IMR-90 (cell line): ENCODE results near the gene LDLRAD4. TPM values are rescaled to one million over a fixed set of nuclear protein-coding genes. Genes with fewer than 3 reads are reported as not detected.

Source experiments
- ATAC-seq: fragments of 200-7000 bp; cut with Tn5 transposase; 2 replicates; pipeline ENCODE4 v1.9.1; 2020; ENCODE audit warnings: low read depth, mild to moderate bottlenecking, moderate library complexity
- BruUV-seq: library from RNA; stranded (reverse); fragments of 400-500 nt; replicated peaks from 2 replicates; lab custom pipeline; 2021; lab: Mats Ljungman, UMichigan
- CTCF ChIA-PET: fragments of 300-600 bp; formaldehyde crosslinking; extraction: SDS; loops from one replicate; lab custom pipeline; 2021; ENCODE audit warnings: antibody characterized with exemption; lab: Yijun Ruan, JAX
- POLR2A ChIA-PET: fragments of 300-600 bp; sonication (Branson Sonifier 250); formaldehyde crosslinking; loops from one replicate; lab custom pipeline; 2022; ENCODE audit warnings: antibody characterized with exemption; ENCODE audit not compliant: unreplicated experiment; lab: Charles Lee
- DNase-seq: peaks from one replicate; pipeline ENCODE4 v3.0.0; 2013
- H2AFZ ChIP-seq: replicated peaks from 2 replicates; pipeline ENCODE3; 2013; ENCODE audit warnings: low read length, mild to moderate bottlenecking; ENCODE audit not compliant: poor library complexity
- H2AK5ac ChIP-seq: 2 replicates; pipeline ENCODE4 v1.6.1; 2013; ENCODE audit warnings: low read depth, low read length, inconsistent platforms
- H2AK9ac ChIP-seq: replicated peaks from 2 replicates; pipeline ENCODE3; 2013; ENCODE audit warnings: mild to moderate bottlenecking, low read depth, low read length, moderate library complexity; ENCODE audit not compliant: poor library complexity
- H2BK120ac ChIP-seq: 2 replicates; pipeline ENCODE4 v1.6.1; 2013; ENCODE audit warnings: low read depth, low read length, inconsistent platforms
- H2BK15ac ChIP-seq: 3 replicates; pipeline ENCODE4 v1.6.1; 2013; ENCODE audit warnings: low read depth, low read length, inconsistent platforms
- H2BK20ac ChIP-seq: 2 replicates; pipeline ENCODE4 v1.6.1; 2013; ENCODE audit warnings: low read depth, mild to moderate bottlenecking, inconsistent platforms, low read length, moderate library complexity
- H2BK5ac ChIP-seq: 2 replicates; pipeline ENCODE4 v1.6.1; 2013; ENCODE audit warnings: mild to moderate bottlenecking, low read depth, low read length, inconsistent platforms; ENCODE audit not compliant: poor library complexity, severe bottlenecking
- H3K14ac ChIP-seq: replicated peaks from 2 replicates; pipeline ENCODE4 v1.6.1; 2013; ENCODE audit warnings: low read depth, low read length, inconsistent platforms
- H3K18ac ChIP-seq: 2 replicates; pipeline ENCODE4 v1.6.1; 2013; ENCODE audit warnings: low read depth, low read length, control low read depth
- H3K23ac ChIP-seq: 2 replicates; pipeline ENCODE4 v1.6.1; 2013; ENCODE audit warnings: low read depth, low read length, inconsistent platforms
- H3K27ac ChIP-seq: 2 replicates; pipeline ENCODE4 v1.5.1; 2013; ENCODE audit warnings: mild to moderate bottlenecking, control low read depth, low read length; ENCODE audit not compliant: insufficient read depth
- H3K27me3 ChIP-seq: 2 replicates; pipeline ENCODE4 v1.6.1; 2013; ENCODE audit warnings: low read length; ENCODE audit not compliant: control insufficient read depth, insufficient read depth
- H3K36me3 ChIP-seq: 2 replicates; pipeline ENCODE4 v1.6.1; 2013; ENCODE audit warnings: low read length, mixed read lengths; ENCODE audit not compliant: control insufficient read depth, insufficient read depth
- H3K4ac ChIP-seq: 2 replicates; pipeline ENCODE4 v1.6.1; 2013; ENCODE audit warnings: low read depth, low read length, inconsistent platforms
- H3K4me1 ChIP-seq: 2 replicates; pipeline ENCODE4 v1.6.1; 2013; ENCODE audit warnings: low read length, mixed read lengths; ENCODE audit not compliant: control insufficient read depth, insufficient read depth
- H3K4me2 ChIP-seq: 2 replicates; pipeline ENCODE4 v1.6.1; 2013; ENCODE audit warnings: low read depth, mild to moderate bottlenecking, control low read depth, low read length, moderate library complexity
- H3K4me3 ChIP-seq: 2 replicates; pipeline ENCODE4 v1.5.1; 2013; ENCODE audit warnings: low read depth, mild to moderate bottlenecking, control low read depth, low read length, moderate library complexity; ENCODE audit not compliant: insufficient read depth
- H3K56ac ChIP-seq: 2 replicates; pipeline ENCODE4 v1.6.1; 2013; ENCODE audit warnings: low read length, inconsistent platforms; ENCODE audit not compliant: insufficient read depth; ENCODE audit errors: extremely low read depth
- H3K79me1 ChIP-seq, 2 experiments: 2 replicates each; pipeline ENCODE4 v1.6.1; 2013; ENCODE audit warnings: low read length in 2 of 2, inconsistent platforms in 1 of 2, low read depth in 1 of 2
- H3K9ac ChIP-seq: 2 replicates; pipeline ENCODE4 v1.6.1; 2013; ENCODE audit warnings: low read depth, low read length, control low read depth
- H3K9me1 ChIP-seq: 2 replicates; pipeline ENCODE4 v1.6.1; 2013; ENCODE audit warnings: low read length, inconsistent platforms; ENCODE audit not compliant: insufficient read depth
- H3K9me3 ChIP-seq: 2 replicates; pipeline ENCODE4 v1.6.1; 2013; ENCODE audit warnings: low read length; ENCODE audit not compliant: control insufficient read depth, insufficient read depth
- H4K20me1 ChIP-seq: 2 replicates; pipeline ENCODE4 v1.6.1; 2013; ENCODE audit warnings: low read length, inconsistent platforms; ENCODE audit not compliant: insufficient read depth
- H4K5ac ChIP-seq: 2 replicates; pipeline ENCODE4 v1.6.1; 2013; ENCODE audit warnings: mild to moderate bottlenecking, low read depth, low read length, control low read depth
- H4K8ac ChIP-seq, 2 experiments: 2 replicates each; pipeline ENCODE4 v1.6.1; 2013; ENCODE audit warnings: low read depth in 2 of 2, low read length in 2 of 2, control low read depth in 1 of 2, inconsistent platforms in 1 of 2
- H4K91ac ChIP-seq: 2 replicates; pipeline ENCODE4 v1.6.1; 2013; ENCODE audit warnings: low read depth, low read length, inconsistent platforms; ENCODE audit not compliant: insufficient read depth
- BHLHE40 ChIP-seq: fragments of 150-350 bp; IDR thresholded peaks from 2 replicates; pipeline ENCODE4 v1.6.1; 2016; ENCODE audit warnings: mild to moderate bottlenecking, low read depth, low read length
- CHD1 ChIP-seq: IDR thresholded peaks from 2 replicates; pipeline ENCODE4 v1.6.1; 2012; ENCODE audit warnings: low read depth, low read length, improper control_type of control experiment
- POLR2A ChIP-seq: IDR thresholded peaks from 2 replicates; pipeline ENCODE4 v1.6.1; 2012; ENCODE audit warnings: mild to moderate bottlenecking, low read depth, low read length
- RCOR1 ChIP-seq: IDR thresholded peaks from 2 replicates; pipeline ENCODE4 v1.6.1; 2012; ENCODE audit warnings: mild to moderate bottlenecking, low read length, improper control_type of control experiment; ENCODE audit not compliant: insufficient replicate concordance
- SMC3 ChIP-seq: fragments of 150-350 bp; IDR thresholded peaks from 2 replicates; pipeline ENCODE4 v1.6.1; 2016; ENCODE audit warnings: low read depth, mild to moderate bottlenecking, antibody characterized with exemption, low read length, moderate library complexity
- USF2 ChIP-seq: fragments of 150-350 bp; IDR thresholded peaks from 2 replicates; pipeline ENCODE4 v1.6.1; 2017; ENCODE audit warnings: mild to moderate bottlenecking, antibody characterized with exemption, low read length, low read depth
- WGBS, 2 experiments: methylation state at CpG; one replicate each; pipeline versions ENCODE4 v1.1.5 to v1.1.7; 2013; ENCODE audit warnings: missing lambda C conversion rate in 2 of 2; ENCODE audit not compliant: insufficient read length in 1 of 2; ENCODE audit errors: extremely low coverage in 2 of 2; 5-methylcytosine and 5-hydroxymethylcytosine counted together
- dilution Hi-C: fragments of 300-500 bp; cut with HindIII; formaldehyde crosslinking; loops from one replicate; pipeline ENCODE4 v1.14.3; 2018; ENCODE audit warnings: low sequenced_read_pairs; ENCODE audit not compliant: unreplicated experiment
- in situ Hi-C: fragments of 300-500 bp; cut with MboI; formaldehyde crosslinking; loops from 3 replicates; pipeline ENCODE4 v1.14.3; 2019; ENCODE audit warnings: low sequenced_read_pairs, inconsistent platforms, mixed read lengths
- intact Hi-C: fragments of 100-400 bp; cut with micrococcal nuclease; formaldehyde crosslinking; loops from 2 replicates; pipeline ENCODE4 v1.10.0; 2022
- polyA plus RNA-seq, 3 experiments: library from polyadenylated mRNA; depleted of rRNA; stranded (reverse); fragments of >200 nt; gene quantifications; 2 replicates each; pipeline ENCODE4 v1.2.3, GENCODE V29; 2012; ENCODE audit warnings: low replicate concordance in 1 of 3
- total RNA-seq: library from RNA; depleted of rRNA; stranded (reverse); fragments of >200 nt; gene quantifications from 2 replicates; pipeline ENCODE4 v1.2.3, GENCODE V29; 2012

LDLRAD4 gene
- total and polyA plus RNA-seq, 2 of the 4 experiments (the other 2 are of a cell fraction), result not detected

DNA sequence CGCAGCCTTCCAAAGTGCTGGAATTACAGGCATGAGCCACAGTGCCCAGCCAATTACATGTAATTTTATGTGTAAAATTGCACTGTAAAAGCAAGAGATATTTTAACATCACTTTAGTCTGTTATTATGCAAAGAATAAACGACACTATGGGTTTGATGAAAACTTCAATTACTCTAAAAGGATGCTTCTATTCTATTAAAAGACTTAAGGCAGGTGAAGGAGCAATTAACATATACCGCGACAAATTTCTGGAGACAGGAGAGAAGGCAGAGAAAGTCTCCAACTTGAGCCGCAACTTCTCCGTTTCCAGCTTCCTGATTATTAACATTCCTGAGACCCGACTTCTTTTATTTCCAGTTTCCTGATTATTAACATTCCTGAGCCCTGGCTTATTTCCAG is 454.1 kb downstream of the LDLRAD4 start:
- no peak overlapping the region for H3K18ac ChIP-seq
- H4K20me1 ChIP-seq, result no peaks in the 10 kb centered on the region
- ChIA-PET POLR2A (no interaction called here), CTCF (no interaction called here)
- dilution Hi-C loops (no loop called here), intact Hi-C loops (no loop called here), in situ Hi-C loops (no loop called here)
- no peaks in the 10 kb centered on the region for H3K9me1 ChIP-seq
- no peak for ATAC-seq
- no peak overlapping the region for H4K5ac ChIP-seq
- 30% methylated on average over 3 of the region's 7 CpGs; no CpG with 5 or more reads in 1 of the 2 experiments for WGBS, 2 experiments
- BruUV-seq, result no TSS peak
- no peak overlapping the region for H3K27ac ChIP-seq
- no peaks in the 10 kb centered on the region for H3K4me1 ChIP-seq
- no peak overlapping the region for H2AK9ac ChIP-seq
- H3K27me3 ChIP-seq, result no peaks in the 10 kb centered on the region
- H2AFZ ChIP-seq, result no peak overlapping the region
- no peak overlapping the region for H2BK15ac ChIP-seq
- H3K4me3 ChIP-seq, result no peak overlapping the region
- H3K79me1 ChIP-seq, result peaks cover 12 to 14% of the 10 kb centered on the region in 2 experiments
- no peak overlapping the region for H3K14ac ChIP-seq
- TF ChIP-seq BHLHE40 (no peak), USF2 (no peak), POLR2A (no peak), CHD1 (no peak), SMC3 (no peak), RCOR1 (no peak)
- no peak overlapping the region for H3K4ac ChIP-seq
- H2BK5ac ChIP-seq, result no peak overlapping the region
- no peak overlapping the region for H3K56ac ChIP-seq
- H3K9ac ChIP-seq, result no peak overlapping the region
- H2AK5ac ChIP-seq, result no peak overlapping the region
- H2BK120ac ChIP-seq, result no peak overlapping the region
- no peak overlapping the region for H4K91ac ChIP-seq
- no peaks in the 10 kb centered on the region for H3K9me3 ChIP-seq
- peaks cover 4% of the 10 kb centered on the region for H3K36me3 ChIP-seq
- no peak overlapping the region for H4K8ac ChIP-seq
- no peak overlapping the region for H3K4me2 ChIP-seq
- H3K23ac ChIP-seq, result no peak overlapping the region
- DNase-seq, result no peak
- H2BK20ac ChIP-seq, result no peak overlapping the region
